BLaER1 treated with 17β-estradiol and CSF1 and Interleukin-3, amounts not matched to agents 10 nM and 100 nM (cell line): Measurements from ENCODE around the gene DLG2.
"Not testable (repeated sequence)": the region's sequence is repeated elsewhere in the genome, so short reads cannot be mapped to it uniquely, and the experiment has no call there.

ENCODE experiments used
- H3K27ac ChIP-seq, 11 experiments: shearing (Covaris generic); formaldehyde crosslinking; 2 replicates each; pipeline ENCODE4 v1.8.1; 2022
- H3K27me3 ChIP-seq, 11 experiments: shearing (Covaris generic); formaldehyde crosslinking; 2 replicates each; pipeline ENCODE4 v1.8.1; 2022
- H3K36me3 ChIP-seq, 11 experiments: shearing (Covaris generic); formaldehyde crosslinking; 2 replicates each; pipeline ENCODE4 v1.8.1; 2022
- H3K4me1 ChIP-seq, 10 experiments: shearing (Covaris generic); formaldehyde crosslinking; 2 replicates each; pipeline ENCODE4 v1.8.1; 2022
- H3K4me2 ChIP-seq, 11 experiments: shearing (Covaris generic); formaldehyde crosslinking; 2 replicates each; pipeline ENCODE4 v1.8.1; 2022
- H3K4me3 ChIP-seq, 10 experiments: shearing (Covaris generic); formaldehyde crosslinking; 2 replicates each; pipeline ENCODE4 v1.8.1; 2022
- H3K9ac ChIP-seq, 11 experiments: shearing (Covaris generic); formaldehyde crosslinking; 2 replicates each; pipeline ENCODE4 v1.8.1; 2022
- H3K9me3 ChIP-seq, 11 experiments: shearing (Covaris generic); formaldehyde crosslinking; replicated peaks in 1 of 11; 2 replicates each; pipeline ENCODE4 v1.8.1; 2022
- H4K20me1 ChIP-seq, 11 experiments: shearing (Covaris generic); formaldehyde crosslinking; 2 replicates each; pipeline ENCODE4 v1.8.1; 2022
- Cebpa-rat ChIP-seq, 11 experiments: shearing (Covaris generic); IDR thresholded peaks; 2 replicates each; pipeline ENCODE4 v1.8.1; 2022

Gene DLG2

DNA sequence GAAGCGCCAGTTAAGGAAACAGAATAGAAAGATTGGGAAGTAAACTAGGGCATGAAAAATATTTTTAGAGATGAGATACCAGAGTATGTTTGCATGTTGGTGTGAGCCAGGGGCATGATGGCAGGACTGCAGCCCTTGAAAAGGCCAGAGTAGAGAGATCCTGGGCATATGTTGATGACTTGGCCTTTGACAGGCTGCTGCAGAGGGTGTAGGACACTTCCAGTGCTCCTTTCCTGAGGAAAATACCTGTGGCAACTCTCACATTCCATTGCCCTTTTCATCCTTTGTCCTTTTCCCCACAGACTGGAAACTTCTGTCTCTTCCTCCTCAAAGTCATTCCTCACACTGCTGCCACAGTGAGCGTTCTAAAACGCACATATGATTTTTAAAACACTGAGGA is 2190.3 kb downstream of the DLG2 start:
- H3K27me3 ChIP-seq = no peaks in the 10 kb centered on the region
- TF ChIP-seq Cebpa-rat (IDR thresholded peaks at IDR 0.05) = no peak
- H3K4me3 ChIP-seq = no peak overlapping the region
- H4K20me1 ChIP-seq = no peaks in the 10 kb centered on the region
- peaks cover 0 to 11% (median 9%) of the 10 kb centered on the region in 10 experiments; a peak in 11 of 20 replicates for H3K4me1 ChIP-seq
- no peak overlapping the region for H3K9ac ChIP-seq
- H3K4me2 ChIP-seq = no peak overlapping the region
- H3K27ac ChIP-seq = no peak overlapping the region
- no peaks in the 10 kb centered on the region for H3K36me3 ChIP-seq
- no peaks in the 10 kb centered on the region for H3K9me3 ChIP-seq

DNA sequence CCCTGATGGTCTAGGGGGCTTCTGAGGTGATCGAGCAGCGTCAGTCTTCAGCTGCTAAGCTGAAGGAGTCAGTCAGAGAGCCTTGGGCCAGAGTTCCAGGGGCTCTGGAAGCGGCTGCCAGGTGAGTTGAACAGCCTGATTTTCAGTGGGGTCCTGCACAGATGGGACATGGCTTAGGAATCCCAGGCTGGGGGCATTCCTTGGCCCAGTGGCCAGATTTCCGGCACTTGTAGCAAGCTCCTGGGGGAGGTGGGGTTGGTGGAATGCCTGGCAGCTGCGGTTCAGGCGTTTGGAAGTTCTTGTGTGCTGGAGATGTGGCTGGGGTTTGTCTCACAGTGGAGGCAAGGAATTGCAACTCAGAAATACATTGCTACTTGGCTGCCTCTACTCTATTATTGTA is 2192.3 kb downstream of the DLG2 start:
- not testable (repeated sequence) for H3K9ac ChIP-seq, H3K36me3 ChIP-seq, H3K27ac ChIP-seq, H3K9me3 ChIP-seq, H3K27me3 ChIP-seq, H4K20me1 ChIP-seq, H3K4me2 ChIP-seq, H3K4me3 ChIP-seq
- peaks cover 0 to 11% (median 9%) of the 10 kb centered on the region in 10 experiments; a peak in 11 of 20 replicates for H3K4me1 ChIP-seq

DNA sequence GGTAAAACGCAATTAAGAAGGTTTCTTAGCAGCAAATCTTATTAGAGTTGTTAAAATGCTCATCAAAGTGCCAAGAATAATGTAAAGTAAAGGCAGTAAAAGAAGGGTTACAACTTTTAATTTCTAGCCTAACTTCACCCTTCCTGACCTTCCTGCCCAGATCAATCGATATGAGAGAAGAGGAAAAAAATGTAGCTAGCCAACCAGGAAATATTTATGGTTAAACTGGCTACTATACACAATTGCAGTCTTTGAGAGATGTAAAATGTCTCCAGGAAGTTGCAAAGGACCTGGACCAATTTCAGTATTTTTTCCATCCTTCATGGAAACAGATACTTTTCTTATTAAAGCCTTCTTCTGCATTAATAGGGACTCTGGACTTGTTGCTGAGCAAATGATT is 2199.2 kb downstream of the DLG2 start:
- H4K20me1 ChIP-seq = no peaks in the 10 kb centered on the region
- no peaks in the 10 kb centered on the region for H3K36me3 ChIP-seq
- H3K4me2 ChIP-seq = no peak overlapping the region
- H3K27ac ChIP-seq = no peak overlapping the region
- H3K27me3 ChIP-seq = no peaks in the 10 kb centered on the region
- peaks cover 4 to 14% (median 12%) of the 10 kb centered on the region in 11 experiments; a peak in 21 of 22 replicates for H3K9me3 ChIP-seq
- no peak for TF ChIP-seq Cebpa-rat (IDR thresholded peaks at IDR 0.05)
- H3K4me1 ChIP-seq = peaks cover 0 to 12% (median 6%) of the 10 kb centered on the region in 10 experiments; a peak in 7 of 20 replicates
- H3K4me3 ChIP-seq = no peak overlapping the region
- no peak overlapping the region for H3K9ac ChIP-seq

DNA sequence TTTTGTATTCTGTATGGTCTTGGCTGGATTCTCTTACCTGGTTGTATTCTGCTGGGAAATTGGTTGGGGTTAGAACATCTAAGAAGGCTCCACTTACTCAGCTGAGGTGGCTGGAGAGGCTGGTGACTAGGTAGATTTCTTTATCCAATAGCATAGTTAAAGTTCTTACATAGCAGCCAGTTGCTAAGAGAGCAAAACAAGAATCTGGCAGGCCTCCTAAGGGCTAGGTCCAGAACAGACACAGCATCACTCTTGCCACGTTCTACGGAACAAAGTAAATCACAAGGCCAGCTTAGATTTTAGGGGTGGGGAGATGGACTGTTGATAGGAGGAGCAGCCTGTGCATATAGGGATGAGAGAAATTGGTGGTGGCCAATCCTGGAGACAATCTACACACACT is 2199.6 kb downstream of the DLG2 start:
- TF ChIP-seq Cebpa-rat (IDR thresholded peaks at IDR 0.05) = no peak
- Histone ChIP-seq H3K27me3 (no peaks in the 10 kb centered on the region), H3K9ac (no peak overlapping the region), H3K4me1 (peaks cover 0 to 12% (median 6%) of the 10 kb centered on the region in 10 experiments; a peak in 7 of 20 replicates), H3K9me3 (peaks cover 9 to 18% (median 16%) of the 10 kb centered on the region in 11 experiments), H3K27ac (no peak overlapping the region), H3K4me3 (no peak overlapping the region), H3K36me3 (no peaks in the 10 kb centered on the region), H3K4me2 (no peak overlapping the region), H4K20me1 (no peaks in the 10 kb centered on the region)

DNA sequence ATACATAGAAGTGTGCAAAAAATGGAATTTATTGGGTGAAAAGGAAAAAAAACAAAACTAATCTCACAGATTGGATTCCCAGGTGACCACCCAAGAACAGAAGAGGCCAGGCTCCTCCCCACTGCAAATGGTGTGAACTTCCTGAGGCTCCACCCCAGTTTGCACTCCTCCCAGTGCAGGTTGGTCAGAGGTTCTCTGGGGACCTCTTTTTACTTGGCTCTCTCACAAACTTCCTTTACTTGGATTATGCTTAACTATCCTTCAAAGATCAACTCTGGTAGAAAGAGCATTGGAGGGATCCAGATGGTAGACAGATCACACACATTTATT is 2202.0 kb downstream of the DLG2 start:
- Histone ChIP-seq H3K36me3 (no peaks in the 10 kb centered on the region), H3K9me3 (peaks cover 22 to 36% (median 30%) of the 10 kb centered on the region in 11 experiments), H3K4me3 (no peak overlapping the region), H3K4me2 (peak overlapping the region in 5 of 11 experiments; percentile 5 to 46 (median 30); a peak in 7 of 22 replicates), H3K4me1 (peaks cover 0 to 12% (median 6%) of the 10 kb centered on the region in 10 experiments; a peak in 7 of 20 replicates), H3K27me3 (no peaks in the 10 kb centered on the region), H3K27ac (no peak overlapping the region), H4K20me1 (no peaks in the 10 kb centered on the region), H3K9ac (no peak overlapping the region)
- TF ChIP-seq Cebpa-rat (IDR thresholded peaks at IDR 0.05) = no peak

DNA sequence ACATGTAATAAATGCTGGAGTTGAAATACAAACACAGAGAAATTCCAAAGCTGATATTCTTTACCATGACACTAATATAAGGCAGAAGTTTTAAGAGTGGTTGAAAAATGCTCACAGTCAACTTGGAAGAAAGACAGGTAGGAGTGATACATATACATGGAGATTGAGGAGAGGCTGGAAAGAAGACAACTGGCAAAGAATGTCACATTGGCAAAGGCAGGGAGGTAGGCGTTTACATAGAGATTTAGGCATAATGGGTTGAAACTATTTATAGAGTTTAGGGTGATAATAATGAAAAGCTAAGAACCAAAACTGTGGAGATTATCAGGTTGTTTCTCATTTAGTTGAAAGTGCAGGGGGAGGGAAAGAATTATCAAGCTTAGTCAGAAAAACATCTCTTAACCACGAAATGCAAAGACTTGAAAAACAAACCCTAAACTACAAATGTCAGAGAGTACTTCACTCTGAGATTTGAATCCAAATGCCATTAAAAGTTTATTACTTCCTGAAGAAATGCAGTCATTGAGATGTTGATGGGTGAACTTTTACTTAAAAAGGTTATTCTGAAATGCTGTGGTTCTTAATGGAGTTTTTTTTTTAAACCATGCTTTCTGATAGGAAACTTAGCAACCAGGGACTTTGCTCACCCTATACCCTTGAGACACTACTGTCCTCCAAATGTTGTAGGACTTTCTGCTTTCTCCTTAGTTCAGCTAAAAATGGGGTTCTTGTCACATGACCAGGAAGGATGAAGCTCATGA is 2202.6 kb downstream of the DLG2 start:
- Histone ChIP-seq H3K27me3 (no peaks in the 10 kb centered on the region), H3K27ac (no peak overlapping the region), H3K9me3 (peaks cover 22 to 36% (median 30%) of the 10 kb centered on the region in 11 experiments), H3K4me3 (no peak overlapping the region), H3K36me3 (no peaks in the 10 kb centered on the region), H4K20me1 (no peaks in the 10 kb centered on the region), H3K4me2 (peak overlapping the region in 5 of 11 experiments; percentile 5 to 46 (median 30); a peak in 6 of 22 replicates), H3K9ac (no peak overlapping the region), H3K4me1 (peaks cover 0 to 12% (median 6%) of the 10 kb centered on the region in 10 experiments; a peak in 7 of 20 replicates)
- no peak for TF ChIP-seq Cebpa-rat (IDR thresholded peaks at IDR 0.05)

DNA sequence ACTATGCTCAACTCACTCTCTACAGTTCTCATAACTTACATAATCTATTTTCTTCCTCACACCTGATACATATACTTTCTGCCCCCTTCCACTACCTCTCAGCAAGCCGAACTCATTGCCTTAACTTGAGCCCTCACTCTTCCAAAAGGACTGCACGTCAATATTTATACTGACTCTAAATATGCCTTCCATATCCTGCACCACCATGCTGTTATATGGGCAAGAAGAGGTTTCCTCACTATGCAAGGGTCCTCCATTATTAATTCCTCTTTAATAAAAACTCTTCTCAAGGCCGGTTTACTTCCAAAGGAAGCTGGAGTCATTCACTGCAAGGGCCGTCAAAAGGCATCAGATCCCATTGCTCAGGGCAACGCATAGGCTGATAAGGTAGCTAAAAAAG is 2204.5 kb downstream of the DLG2 start:
- not testable (repeated sequence) for H4K20me1 ChIP-seq, H3K4me3 ChIP-seq, H3K9ac ChIP-seq, H3K27me3 ChIP-seq, H3K4me2 ChIP-seq, H3K27ac ChIP-seq, H3K36me3 ChIP-seq
- Histone ChIP-seq H3K4me1 (peaks cover 0 to 12% (median 6%) of the 10 kb centered on the region in 10 experiments; a peak in 7 of 20 replicates), H3K9me3 (peaks cover 22 to 36% (median 30%) of the 10 kb centered on the region in 11 experiments)

DNA sequence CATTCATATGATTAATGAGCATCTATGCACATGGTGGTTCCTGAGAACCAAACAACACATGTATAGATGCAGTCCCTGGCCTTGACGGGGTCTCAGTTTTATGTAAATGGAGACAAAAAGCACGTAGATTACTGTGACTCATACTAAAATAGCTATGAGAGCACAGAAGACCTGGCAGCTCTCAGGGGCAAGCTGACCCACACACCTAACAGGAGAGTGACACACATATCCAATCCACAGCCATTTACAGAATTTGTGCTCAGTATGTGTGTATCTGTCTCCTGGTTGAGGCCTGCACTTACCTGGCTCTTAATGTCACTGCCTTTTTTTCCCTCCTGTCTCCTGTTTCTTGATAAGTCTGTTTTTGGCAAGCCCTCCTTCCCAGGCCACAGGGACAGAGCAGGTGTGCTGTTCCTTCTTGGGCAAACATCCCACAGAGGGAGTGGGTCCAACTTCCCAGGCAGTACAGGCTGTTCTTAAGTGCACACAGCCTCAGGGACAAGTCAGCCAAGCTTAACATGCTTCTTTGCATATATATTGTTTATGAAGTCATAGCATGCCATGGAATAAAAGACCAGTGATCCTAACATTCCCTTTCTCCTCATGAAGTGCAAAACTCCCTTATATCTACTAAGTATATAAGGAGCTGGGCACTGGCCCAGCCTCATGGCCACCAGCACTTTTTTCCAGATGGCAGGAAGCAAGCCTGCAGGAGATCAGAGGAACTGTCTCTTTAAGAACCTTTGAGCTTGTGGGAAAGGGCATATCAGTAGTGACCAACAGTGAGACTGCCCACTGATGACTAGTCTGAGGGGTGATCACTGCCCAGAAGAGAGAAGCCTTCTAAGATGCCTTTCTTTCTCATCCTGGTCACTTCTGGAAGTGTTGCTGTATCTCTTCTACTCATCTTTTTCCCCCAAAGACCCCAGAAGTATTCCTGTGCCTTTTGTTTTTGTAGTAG is 2216.3 kb downstream of the DLG2 start:
- Histone ChIP-seq H3K27ac (no peak overlapping the region), H3K4me2 (no peak overlapping the region), H3K4me3 (no peak overlapping the region), H3K9me3 (no peaks in the 10 kb centered on the region), H3K9ac (no peak overlapping the region), H3K36me3 (no peaks in the 10 kb centered on the region), H4K20me1 (no peaks in the 10 kb centered on the region), H3K27me3 (no peaks in the 10 kb centered on the region), H3K4me1 (no peaks in the 10 kb centered on the region)
- no peak for TF ChIP-seq Cebpa-rat (IDR thresholded peaks at IDR 0.05)

DNA sequence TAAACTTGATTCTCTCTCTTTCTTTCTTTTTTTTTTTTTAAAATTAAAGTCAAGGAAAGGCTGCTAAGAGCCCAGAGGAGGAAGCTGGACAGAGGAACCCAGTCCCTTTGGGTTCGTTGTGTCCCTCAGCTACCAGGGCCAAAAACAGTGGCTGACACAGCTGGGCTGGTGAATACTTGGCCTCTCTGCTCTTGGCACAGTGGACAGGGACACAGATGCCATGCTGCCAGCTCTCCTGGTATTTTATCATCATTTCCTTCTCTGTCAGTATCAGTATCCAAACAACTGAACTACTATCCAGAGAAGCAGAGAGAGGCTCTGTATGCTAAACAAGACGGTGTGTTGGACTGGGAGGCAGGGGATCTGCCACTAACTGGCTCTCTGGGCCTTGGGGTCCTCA is 2217.3 kb downstream of the DLG2 start:
- Histone ChIP-seq H3K9ac (no peak overlapping the region), H3K9me3 (no peaks in the 10 kb centered on the region), H3K4me1 (no peaks in the 10 kb centered on the region), H3K4me3 (no peak overlapping the region), H3K27me3 (no peaks in the 10 kb centered on the region), H3K4me2 (no peak overlapping the region), H3K27ac (no peak overlapping the region), H4K20me1 (no peaks in the 10 kb centered on the region), H3K36me3 (no peaks in the 10 kb centered on the region)
- no peak for TF ChIP-seq Cebpa-rat (IDR thresholded peaks at IDR 0.05)
